ENCODE results near the gene ACOT2. TPM values are rescaled to one million over a fixed set of nuclear protein-coding genes. Genes with fewer than 3 reads are reported as not detected.
"Not testable (repeated sequence)": the region's sequence is repeated elsewhere in the genome, so short reads cannot be mapped to it uniquely, and the experiment has no call there.

ACOT2 gene
- total and polyA plus RNA-seq, 10 of the 15 experiments (the other 5 are each of a cell fraction or from before 2014, with no cell fraction given) = 9.6 to 41.9 (median 22.8) TPM

DNA sequence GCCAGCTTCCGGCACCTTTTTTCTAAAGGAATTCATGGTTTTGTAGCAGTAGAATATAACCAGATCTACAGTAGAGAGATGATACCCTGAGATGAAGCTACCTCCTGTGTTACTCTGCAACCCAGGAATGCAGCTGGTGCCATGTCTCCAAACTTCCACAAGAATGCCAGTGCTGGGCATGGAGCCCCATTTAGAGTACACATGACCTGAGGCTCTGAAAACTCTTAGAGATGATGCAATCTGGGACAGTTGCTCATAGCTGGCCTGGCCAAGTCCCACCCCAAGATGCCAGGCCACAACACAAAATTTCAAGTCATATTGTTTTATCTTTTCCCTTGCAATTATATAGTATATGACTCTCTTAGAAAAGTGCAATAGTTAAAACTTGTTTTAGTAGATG is 23.7 kb upstream of the ACOT2 start:
- ATAC-seq; H3K4me1 ChIP-seq (ENCODE audit: control insufficient read depth, insufficient read depth, low read length); H3K27me3 ChIP-seq (replicated peaks in 1 of 2; ENCODE audit: control insufficient read depth in 2 of 2, insufficient read depth in 2 of 2, low read length in 1 of 2); H3K79me2 ChIP-seq (ENCODE audit: control insufficient read depth, insufficient read depth, low read length); H3K4me3 ChIP-seq; H3K4me2 ChIP-seq (ENCODE audit: control insufficient read depth, insufficient read depth); intact Hi-C loops (cut with micrococcal nuclease; ENCODE audit: unreplicated experiment); H3K9ac ChIP-seq (ENCODE audit: control insufficient read depth, insufficient read depth, low read length); in situ Hi-C loops (cut with MboI); BruUV-seq (replicated peaks); DNase-seq (ENCODE audit: low read depth, low spot score); H3K36me3 ChIP-seq (ENCODE audit: control insufficient read depth in 2 of 2, insufficient read depth in 2 of 2, low read length in 1 of 2); CTCF ChIA-PET; H3K9me3 ChIP-seq (replicated peaks; ENCODE audit: control insufficient read depth, insufficient read depth, low read length); SMC1A ChIA-PET (ENCODE audit: uncharacterized antibody, unreplicated experiment); POLR2A ChIA-PET; FAIRE-seq; H4K20me1 ChIP-seq (ENCODE audit: control insufficient read depth, insufficient read depth); H3K27ac ChIP-seq (ENCODE audit: control insufficient read depth, insufficient read depth); H2AFZ ChIP-seq (ENCODE audit: control insufficient read depth, low read depth, low read length): not testable (repeated sequence)
- 100% methylated on average over 1 of the region's 1 CpG for WGBS (ENCODE audit: insufficient coverage, insufficient replicate concordance, low lambda C conversion rate, missing lambda C conversion rate)
- RAD21 ChIA-PET (ENCODE audit: unreplicated experiment) = interaction anchor here (0.8 kb wide), 1 partner anchor 8 kb away, joined by 4 read pairs; the partner anchor contains the start of gene ACOT1

DNA sequence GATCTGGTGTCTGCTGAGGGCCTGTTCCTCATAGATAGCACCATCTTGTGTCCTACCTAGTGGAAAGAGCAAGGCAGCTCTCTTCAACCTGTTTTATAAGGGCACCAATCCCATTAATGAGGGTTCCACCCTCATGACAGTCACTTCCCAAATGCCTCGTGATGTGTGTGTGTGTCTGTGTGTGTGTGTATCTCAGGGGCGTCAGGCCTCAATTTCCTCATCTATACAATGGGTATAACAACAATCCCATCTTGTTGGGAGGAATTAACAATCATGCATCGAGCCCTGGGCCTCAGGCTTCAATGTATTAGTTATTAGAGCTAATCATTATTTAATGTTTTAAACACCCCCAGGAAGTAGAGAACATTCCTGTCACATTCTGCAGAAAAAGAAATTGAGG is 19.9 kb upstream of the ACOT2 start:
- H3K27ac ChIP-seq (ENCODE audit: control insufficient read depth, insufficient read depth); H3K9ac ChIP-seq (ENCODE audit: control insufficient read depth, insufficient read depth, low read length); intact Hi-C loops (cut with micrococcal nuclease; ENCODE audit: unreplicated experiment); H3K79me2 ChIP-seq (ENCODE audit: control insufficient read depth, insufficient read depth, low read length); POLR2A ChIA-PET; CTCF ChIA-PET; H2AFZ ChIP-seq (ENCODE audit: control insufficient read depth, low read depth, low read length); RAD21 ChIA-PET (ENCODE audit: unreplicated experiment); H3K4me3 ChIP-seq; H3K4me1 ChIP-seq (ENCODE audit: control insufficient read depth, insufficient read depth, low read length); in situ Hi-C loops (cut with MboI); H4K20me1 ChIP-seq (ENCODE audit: control insufficient read depth, insufficient read depth); DNase-seq (ENCODE audit: low read depth, low spot score); H3K36me3 ChIP-seq (ENCODE audit: control insufficient read depth in 2 of 2, insufficient read depth in 2 of 2, low read length in 1 of 2); H3K27me3 ChIP-seq (replicated peaks in 1 of 2; ENCODE audit: control insufficient read depth in 2 of 2, insufficient read depth in 2 of 2, low read length in 1 of 2); ATAC-seq; BruUV-seq (replicated peaks); H3K9me3 ChIP-seq (replicated peaks; ENCODE audit: control insufficient read depth, insufficient read depth, low read length); H3K4me2 ChIP-seq (ENCODE audit: control insufficient read depth, insufficient read depth); SMC1A ChIA-PET (ENCODE audit: uncharacterized antibody, unreplicated experiment): not testable (repeated sequence)
- FAIRE-seq = peak; percentile 90
- 50% methylated on average over 3 of the region's 3 CpGs for WGBS (ENCODE audit: insufficient coverage, insufficient replicate concordance, low lambda C conversion rate, missing lambda C conversion rate)

GRCh38 chr14:73549889-73550524 is 19.0 kb upstream of the ACOT2 start:
- H3K4me1 ChIP-seq (ENCODE audit: control insufficient read depth, insufficient read depth, low read length); BruUV-seq (replicated peaks); H4K20me1 ChIP-seq (ENCODE audit: control insufficient read depth, insufficient read depth); H3K36me3 ChIP-seq (ENCODE audit: control insufficient read depth in 2 of 2, insufficient read depth in 2 of 2, low read length in 1 of 2); H3K27me3 ChIP-seq (replicated peaks in 1 of 2; ENCODE audit: control insufficient read depth in 2 of 2, insufficient read depth in 2 of 2, low read length in 1 of 2); RAD21 ChIA-PET (ENCODE audit: unreplicated experiment); H3K27ac ChIP-seq (ENCODE audit: control insufficient read depth, insufficient read depth); SMC1A ChIA-PET (ENCODE audit: uncharacterized antibody, unreplicated experiment); POLR2A ChIA-PET; DNase-seq (ENCODE audit: low read depth, low spot score); H3K4me3 ChIP-seq; H3K9ac ChIP-seq (ENCODE audit: control insufficient read depth, insufficient read depth, low read length); H3K79me2 ChIP-seq (ENCODE audit: control insufficient read depth, insufficient read depth, low read length); intact Hi-C loops (cut with micrococcal nuclease; ENCODE audit: unreplicated experiment); in situ Hi-C loops (cut with MboI); H3K9me3 ChIP-seq (replicated peaks; ENCODE audit: control insufficient read depth, insufficient read depth, low read length); CTCF ChIA-PET; H2AFZ ChIP-seq (ENCODE audit: control insufficient read depth, low read depth, low read length); H3K4me2 ChIP-seq (ENCODE audit: control insufficient read depth, insufficient read depth): not testable (repeated sequence)
- peak; percentile 96 for ATAC-seq
- FAIRE-seq = peak; percentile 84
- 0% methylated on average over 3 of the region's 6 CpGs for WGBS (ENCODE audit: insufficient coverage, insufficient replicate concordance, low lambda C conversion rate, missing lambda C conversion rate)

Data from GM12878 (cell line).